Mammary epithelial cell (primary cell): ENCODE measurements around the gene FOXS1.

Experiments
- EZH2 ChIP-seq: IDR thresholded peaks from 2 replicates; pipeline ENCODE4 v1.6.1; 2012; ENCODE audit warnings: low read length, inconsistent platforms, borderline replicate concordance
- TF ChIP-seq, protein P1 (sequence below), 2 donors: IDR thresholded peaks in 1 of 2; conservative IDR thresholded peaks in 1 of 2; 2 replicates each; pipeline ENCODE4 v1.5.1; 2011 to 2012; ENCODE audit warnings: inconsistent platforms in 2 of 2, low read length in 2 of 2, mild to moderate bottlenecking in 2 of 2, control low read depth in 1 of 2, low read depth in 1 of 2; ENCODE audit not compliant: insufficient read depth in 1 of 2; ENCODE audit errors: extremely low read depth in 1 of 2

DNA sequence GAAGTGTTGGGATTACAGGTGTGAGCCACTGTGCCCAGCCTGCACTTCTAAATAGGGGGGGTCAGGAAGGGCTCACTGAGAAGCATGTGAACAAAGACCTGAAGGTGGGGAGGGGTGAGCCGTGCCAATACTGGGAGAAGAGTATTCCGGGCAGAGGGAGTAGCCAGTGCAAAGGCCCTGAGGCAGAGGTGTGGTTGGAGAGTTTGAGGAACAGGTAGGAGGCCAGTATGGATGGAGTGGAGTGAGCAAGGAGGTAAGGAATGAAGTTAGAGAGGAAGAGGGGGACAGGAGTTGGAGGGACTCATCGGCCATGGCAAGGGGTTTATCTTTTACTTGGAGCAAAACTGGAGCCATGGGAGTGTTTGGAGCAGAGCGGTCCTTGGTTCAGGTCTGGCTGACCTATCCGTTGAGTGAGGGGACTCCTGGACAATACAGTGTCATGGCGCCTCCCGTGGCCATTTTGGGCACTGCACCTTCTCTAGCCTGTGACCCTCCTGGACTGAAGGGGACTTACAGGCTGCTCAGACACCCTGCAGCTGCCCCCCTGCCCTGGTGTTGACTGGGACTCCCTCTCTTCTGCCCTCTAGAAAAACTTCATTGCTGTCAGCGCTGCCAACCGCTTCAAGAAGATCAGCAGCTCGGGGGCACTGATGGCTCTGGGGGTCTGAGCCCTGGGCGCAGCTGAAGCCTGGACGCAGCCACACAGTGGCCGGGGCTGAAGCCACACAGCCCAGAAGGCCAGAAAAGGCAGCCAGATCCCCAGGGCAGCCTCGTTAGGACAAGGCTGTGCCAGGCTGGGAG lies 12.1 kb downstream of the FOXS1 start:
- TF ChIP-seq, protein P1, sequence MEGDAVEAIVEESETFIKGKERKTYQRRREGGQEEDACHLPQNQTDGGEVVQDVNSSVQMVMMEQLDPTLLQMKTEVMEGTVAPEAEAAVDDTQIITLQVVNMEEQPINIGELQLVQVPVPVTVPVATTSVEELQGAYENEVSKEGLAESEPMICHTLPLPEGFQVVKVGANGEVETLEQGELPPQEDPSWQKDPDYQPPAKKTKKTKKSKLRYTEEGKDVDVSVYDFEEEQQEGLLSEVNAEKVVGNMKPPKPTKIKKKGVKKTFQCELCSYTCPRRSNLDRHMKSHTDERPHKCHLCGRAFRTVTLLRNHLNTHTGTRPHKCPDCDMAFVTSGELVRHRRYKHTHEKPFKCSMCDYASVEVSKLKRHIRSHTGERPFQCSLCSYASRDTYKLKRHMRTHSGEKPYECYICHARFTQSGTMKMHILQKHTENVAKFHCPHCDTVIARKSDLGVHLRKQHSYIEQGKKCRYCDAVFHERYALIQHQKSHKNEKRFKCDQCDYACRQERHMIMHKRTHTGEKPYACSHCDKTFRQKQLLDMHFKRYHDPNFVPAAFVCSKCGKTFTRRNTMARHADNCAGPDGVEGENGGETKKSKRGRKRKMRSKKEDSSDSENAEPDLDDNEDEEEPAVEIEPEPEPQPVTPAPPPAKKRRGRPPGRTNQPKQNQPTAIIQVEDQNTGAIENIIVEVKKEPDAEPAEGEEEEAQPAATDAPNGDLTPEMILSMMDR (conservative IDR thresholded peaks at IDR 0.05 in 1 of 2, IDR thresholded peaks at IDR 0.05 in 1 of 2; ENCODE audit: extremely low read depth in 1 of 2, insufficient read depth in 1 of 2, low read depth in 1 of 2, low read length in 2 of 2) = peak; percentile 72 to 83
- TF ChIP-seq EZH2 = no peak
